GM19397 (cell line): ENCODE data around the gene TMEM37.
A peak's percentile ranks its signal among the peaks of the same experiment; 100 is the strongest.

Experiments used
- ATAC-seq: cut with Tn5 transposase; IDR thresholded peaks from one replicate; pipeline ENCODE4 v1.9.1; 2021; ENCODE audit warnings: mild to moderate bottlenecking, moderate library complexity; ENCODE audit not compliant: unreplicated experiment

Gene TMEM37

DNA sequence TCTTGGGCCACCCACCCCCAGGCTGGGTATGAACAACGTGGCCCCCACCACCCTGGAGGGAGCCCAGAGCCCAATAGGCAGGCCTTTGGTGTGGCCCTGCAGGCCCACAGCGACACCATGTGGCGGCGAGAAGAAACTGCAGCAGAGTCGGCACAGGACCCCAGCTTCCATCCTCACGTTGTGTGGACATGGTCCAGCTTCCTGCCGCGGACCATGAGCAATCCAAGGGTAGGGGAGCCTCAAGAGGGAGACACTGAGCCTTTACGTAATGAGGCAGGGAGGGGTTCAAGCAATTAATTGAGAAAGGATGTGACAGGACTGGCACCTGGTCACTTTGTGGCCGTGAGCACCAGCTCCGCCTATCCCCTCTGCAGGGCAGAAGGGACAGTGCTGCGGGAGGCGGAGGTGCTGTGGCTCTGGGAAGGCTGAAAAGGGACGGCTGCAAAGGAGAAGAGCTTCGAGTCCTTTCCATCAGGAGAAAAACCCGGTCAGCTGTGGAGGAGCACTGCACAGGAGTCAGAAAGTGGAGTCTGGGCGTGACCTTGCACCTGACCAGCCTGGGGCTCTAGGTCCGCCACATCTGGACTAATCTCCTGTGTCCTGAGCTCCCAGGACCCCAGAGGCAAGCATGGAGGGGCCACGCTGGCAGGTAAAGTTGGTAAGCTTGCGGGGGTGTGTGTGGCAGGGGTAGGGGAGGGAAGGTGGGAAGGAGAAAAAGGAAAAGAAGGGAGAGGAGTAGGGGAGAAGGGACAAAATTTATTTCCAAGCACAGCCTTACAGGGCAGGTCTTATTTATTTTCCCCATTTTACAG, 44.9 kb downstream of the TMEM37 start:
- peak; percentile 57 for ATAC-seq

GRCh38 chr2:119477113-119477505, 45.5 kb downstream of the TMEM37 start:
- ATAC-seq: no peak

DNA sequence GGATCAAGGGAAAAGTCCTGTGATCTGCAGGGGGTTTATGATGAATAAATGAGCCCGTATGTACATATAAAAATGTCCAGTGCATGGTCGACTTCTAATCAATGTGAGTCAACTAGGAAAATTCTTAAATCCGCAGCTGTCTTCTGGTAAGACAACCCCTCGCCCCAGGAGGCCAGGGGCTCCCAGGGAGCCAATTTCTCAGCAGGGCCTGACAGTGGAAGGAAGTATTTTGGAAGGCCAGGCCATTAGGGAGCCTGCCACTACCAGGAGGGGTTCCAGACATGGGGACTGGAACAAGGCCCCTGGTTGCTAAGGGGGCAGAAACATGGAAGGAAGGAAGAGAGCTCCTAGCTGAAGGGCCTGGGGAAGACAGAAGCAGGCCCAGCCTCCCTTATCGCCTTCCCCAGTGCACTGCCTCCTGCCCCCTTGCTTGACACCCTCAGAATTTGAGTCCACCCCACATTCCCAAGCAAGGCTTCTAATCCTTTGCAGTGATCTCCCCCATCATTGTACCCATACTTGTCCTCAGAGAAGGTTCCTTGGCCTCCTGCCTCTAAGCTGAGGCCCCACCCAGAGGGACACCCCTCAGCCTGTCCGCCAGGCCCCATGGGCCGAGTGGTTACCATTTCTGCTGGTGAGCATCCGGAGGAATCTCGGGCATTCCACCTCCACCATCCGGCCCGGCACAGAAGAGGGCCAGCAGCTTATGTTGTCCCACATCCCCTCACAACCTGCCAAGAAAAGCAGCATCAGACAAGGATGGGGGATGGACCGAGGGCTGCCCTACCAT, 46.7 kb downstream of the TMEM37 start:
- ATAC-seq: no peak

DNA sequence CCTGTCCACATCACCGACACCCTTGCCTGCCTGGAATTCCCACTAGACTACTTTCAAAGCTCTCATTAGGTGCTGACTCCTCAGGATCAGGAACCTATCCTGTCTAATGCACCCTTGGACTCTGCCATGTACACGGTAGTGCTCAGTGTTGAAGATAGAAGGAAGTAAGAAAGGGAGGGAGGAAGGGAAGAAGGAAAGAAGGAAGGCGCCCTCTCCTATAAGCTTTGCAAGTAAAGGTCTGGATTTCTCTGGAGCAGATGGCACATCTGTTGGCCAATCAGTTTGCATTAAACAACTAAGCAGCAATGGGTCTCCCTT, 47.3 kb downstream of the TMEM37 start:
- ATAC-seq: no peak

GRCh38 chr2:119480184-119480583, 48.5 kb downstream of the TMEM37 start:
- no peak for ATAC-seq

GRCh38 chr2:119480718-119481142, 49.1 kb downstream of the TMEM37 start:
- no peak for ATAC-seq

- no peak for ATAC-seq
These were observed 50.1 kb downstream of the TMEM37 start for GRCh38 chr2:119481501-119482455.

DNA sequence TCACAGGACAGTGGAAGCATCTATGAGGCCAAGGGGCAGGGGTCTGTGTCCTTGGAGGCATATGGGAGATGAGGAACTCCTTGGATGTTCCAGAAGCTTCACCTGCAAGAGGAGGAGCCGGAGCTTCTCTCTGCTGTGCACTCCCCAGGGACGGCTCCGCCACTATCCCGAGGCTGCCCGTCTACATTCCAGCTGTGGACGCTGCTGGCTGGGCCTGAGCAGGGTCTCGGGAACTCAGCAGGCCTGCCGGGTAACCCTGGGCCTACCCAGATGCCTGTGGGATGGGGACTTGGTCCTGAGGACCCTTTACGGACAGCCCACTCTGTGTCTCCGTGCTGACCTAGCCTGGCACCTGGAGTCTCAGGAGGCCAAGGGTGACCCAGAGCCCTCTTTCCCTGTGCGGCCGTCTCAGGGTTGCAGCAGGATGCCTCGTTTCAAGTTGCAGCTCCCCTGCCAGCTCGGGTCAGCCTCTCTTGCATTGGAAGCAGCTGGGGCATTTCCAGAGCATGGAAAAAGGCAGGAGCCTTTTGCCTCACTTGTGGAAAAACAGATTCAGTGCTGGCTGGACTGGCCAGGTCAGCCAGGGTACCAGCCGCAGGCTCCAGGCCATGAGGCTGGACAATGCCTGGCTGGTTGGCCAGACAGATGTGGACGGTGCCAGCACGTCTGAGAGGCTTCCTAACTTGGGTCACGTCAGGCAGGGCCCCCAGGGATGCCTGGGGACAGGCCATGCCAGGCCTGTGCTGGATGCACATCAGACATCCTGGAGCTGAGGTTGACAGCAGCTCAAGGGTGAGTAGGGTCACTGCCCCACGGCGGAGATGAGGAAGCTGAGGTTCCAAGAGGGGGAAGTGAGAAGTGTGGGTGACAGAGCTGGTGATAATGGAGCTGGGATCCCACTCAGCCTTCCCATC, 51.1 kb downstream of the TMEM37 start:
- no peak for ATAC-seq

DNA sequence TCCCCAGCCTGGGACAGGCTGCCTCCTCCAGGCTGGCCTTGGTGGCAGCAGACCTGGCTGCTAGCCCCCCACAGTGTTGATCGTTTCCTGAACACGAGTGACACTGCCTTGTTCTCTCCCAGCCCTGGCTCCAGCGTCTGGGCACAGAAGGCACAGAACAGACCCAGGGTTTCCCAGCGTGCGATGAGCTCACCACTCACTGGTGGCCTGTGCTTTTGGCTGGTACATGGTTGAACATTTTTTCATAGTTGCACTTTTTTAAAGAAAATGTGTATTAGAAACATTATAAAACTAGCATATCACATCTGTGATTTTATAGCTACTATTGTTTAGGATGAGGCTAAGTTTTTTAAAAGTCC, 51.7 kb downstream of the TMEM37 start:
- ATAC-seq: no peak

GRCh38 chr2:119483896-119484718, 52.5 kb downstream of the TMEM37 start:
- ATAC-seq: no peak

DNA sequence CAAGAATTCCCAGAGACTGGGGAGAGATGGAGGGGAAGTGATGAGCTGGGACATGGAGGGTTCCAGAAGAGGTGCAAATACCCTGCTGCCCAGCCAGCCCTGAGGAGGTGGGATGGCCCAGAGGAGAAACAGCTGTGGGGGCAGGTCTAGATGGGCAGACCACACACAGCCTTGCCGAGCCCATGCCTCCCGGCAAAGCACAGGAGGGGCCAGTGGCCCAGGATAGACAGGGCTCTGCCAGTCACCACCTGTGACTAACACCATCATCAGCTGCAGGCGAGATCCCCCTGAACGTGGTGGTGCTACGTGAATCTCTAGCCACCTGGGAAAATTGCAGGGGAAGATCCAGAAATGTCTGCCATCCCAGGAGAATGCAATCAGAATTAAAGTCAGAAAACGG, 53.2 kb downstream of the TMEM37 start:
- ATAC-seq: no peak

DNA sequence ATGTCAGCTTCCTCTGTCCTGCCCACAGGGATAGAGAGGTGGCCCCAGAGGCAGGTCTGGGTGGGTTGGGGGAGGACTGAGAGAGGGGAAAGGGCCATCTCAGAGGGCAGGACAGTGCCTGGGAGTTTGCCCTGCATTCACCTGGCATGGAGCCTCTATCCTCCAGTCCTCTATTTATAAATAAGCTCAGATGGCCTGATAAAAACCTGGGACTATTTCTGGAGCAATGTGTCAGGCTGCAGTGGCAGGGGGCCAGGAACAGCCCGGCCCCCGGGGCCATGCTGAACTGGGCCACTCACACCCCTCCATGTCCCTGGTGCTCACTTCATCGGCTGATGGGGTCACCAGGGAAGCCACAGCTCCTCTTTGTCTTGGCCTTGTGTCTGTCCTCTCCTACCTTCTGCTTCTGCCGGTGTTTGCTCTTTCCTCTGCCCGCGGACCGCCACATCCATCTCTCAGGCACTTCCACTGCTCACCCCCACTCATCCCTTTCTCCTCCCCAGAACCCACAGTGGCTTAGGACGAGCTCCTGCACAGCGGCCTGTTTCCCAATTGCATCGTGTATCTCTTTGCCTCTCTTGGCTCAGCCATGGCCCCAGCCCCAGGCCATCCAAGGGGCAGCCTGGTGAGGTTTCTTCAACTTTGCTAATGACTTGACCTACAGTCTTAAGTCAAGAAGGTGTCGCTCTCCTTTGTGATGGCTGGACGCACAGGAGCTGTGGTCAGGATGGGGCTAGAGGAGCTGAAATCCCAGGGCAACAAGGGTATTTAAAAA, 53.9 kb downstream of the TMEM37 start:
- ATAC-seq: no peak

DNA sequence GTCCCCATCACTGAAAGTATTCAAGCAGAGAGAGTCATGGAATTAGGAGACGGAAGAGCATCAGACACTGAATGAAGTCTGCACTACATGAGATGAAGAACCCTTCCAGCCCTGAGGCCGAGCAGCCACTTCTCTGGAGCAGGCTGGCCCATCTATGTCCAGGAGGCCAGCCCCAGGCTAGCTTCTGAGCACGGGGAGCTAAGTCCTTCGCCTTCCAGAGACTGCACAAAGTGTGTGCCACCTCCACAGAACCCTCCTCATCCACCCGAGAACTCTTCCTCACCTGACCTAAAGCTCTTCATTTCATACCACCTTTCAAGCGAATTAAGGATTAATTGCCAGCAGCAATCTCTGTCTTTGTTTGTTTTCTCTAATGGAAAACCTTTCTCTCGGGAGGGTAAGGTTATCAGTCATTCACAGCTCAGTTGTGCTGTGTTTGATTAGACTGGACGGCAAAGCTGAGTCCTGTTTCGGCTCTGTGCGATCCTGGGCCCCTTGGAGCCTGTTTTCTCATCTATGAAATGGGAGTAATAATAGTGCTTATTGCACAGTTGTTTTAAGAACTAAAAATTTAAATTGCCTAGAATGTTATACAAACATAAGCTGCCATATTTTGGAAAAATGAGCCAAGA, 54.7 kb downstream of the TMEM37 start:
- ATAC-seq: no peak

DNA sequence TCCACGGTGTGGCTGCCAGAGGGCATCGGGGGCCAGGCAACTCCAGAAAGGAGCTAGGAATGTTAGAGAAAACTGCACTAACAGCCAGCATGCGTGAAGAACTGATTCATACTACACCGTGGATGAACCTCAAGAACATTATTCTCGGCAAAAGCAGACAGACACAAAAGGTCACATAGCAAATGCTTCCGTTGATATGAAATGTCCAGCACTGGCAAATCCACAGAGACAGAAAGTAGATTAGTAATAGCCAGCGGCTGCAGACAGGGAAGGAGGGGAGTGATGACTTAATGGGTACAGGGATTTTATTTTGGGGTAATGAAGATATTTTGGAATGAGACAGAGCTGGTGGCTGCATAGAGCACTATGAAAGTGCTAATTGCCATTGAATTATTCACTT, 55.2 kb downstream of the TMEM37 start:
- no peak for ATAC-seq

DNA sequence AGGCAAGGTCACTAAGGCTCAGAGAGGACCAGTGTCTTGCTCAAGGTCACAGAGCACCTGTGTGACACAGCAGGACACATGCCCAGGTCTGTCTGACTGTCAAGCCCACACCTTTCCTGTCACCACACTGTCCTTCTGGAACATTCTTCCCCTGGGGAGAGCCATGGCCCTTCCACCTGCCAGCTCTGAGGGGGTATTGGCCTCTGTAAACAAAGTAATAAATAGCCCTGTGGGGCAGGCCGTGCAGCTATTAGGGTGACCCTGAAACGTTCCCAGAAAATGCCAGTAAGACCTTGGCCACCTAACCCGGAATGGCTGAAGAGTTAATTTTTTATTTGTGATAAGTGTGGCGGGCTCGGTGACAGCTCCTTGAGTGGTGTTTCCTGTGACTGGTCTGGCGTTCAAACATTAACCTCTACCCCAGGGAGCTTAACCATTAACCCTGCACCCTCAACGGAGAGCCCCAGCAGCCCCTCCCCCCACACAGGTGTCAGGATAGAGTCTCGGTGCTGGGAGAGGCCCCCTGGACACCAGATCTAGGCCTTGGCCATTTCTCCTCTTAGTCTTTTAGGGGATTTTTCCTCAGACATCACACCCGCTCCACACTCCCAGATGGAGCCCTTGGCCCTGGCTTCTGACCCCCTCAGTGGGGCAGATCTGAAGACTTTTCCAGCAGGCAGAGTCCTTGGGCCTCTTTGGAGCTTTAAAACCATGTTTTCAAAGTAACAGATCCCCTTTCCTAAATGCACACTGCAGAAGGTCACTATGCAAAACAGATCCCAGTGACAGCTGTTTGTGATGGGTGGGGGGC, 56.0 kb downstream of the TMEM37 start:
- peak; percentile 95 for ATAC-seq
